ENCODE results near the gene RPL29.

GRCh38 chr3:51974963-51975851 lies 20.5 kb downstream of the RPL29 start, which contains the start of gene ABHD14A:
- no peak for TF ChIP-seq CHCHD3 (CRISPR knock-in tag; IDR thresholded peaks at IDR 0.05)
- TF ChIP-seq ZNF749 (CRISPR knock-in tag; IDR thresholded peaks at IDR 0.05; ENCODE audit: borderline replicate concordance) = no peak
- TF ChIP-seq REST (IDR thresholded peaks at IDR 0.05; ENCODE audit: borderline replicate concordance in 1 of 2, low read depth in 1 of 2, low read length in 2 of 2) = peak in 1 of 2 experiments; percentile 25; a peak in 1 of 4 replicates
- no peak for TF ChIP-seq EP300 (IDR thresholded peaks at IDR 0.05; ENCODE audit: low read depth in 2 of 2, low read length in 2 of 2)
- TF ChIP-seq EP300 (CRISPR knock-in tag; IDR thresholded peaks at IDR 0.05; ENCODE audit: borderline replicate concordance) = no peak
- TF ChIP-seq JUN (CRISPR knock-in tag; IDR thresholded peaks at IDR 0.05) = no peak
- TF ChIP-seq CREB1 (IDR thresholded peaks at IDR 0.05) = no peak
- no peak for TF ChIP-seq CREB1 (CRISPR knock-in tag; IDR thresholded peaks at IDR 0.05)
- peak; percentile 95 for TF ChIP-seq RBFOX2 (IDR thresholded peaks at IDR 0.05; ENCODE audit: low read depth, low read length)
- no peak for TF ChIP-seq MEIS1 (CRISPR knock-in tag; IDR thresholded peaks at IDR 0.05; ENCODE audit: borderline replicate concordance)
- TF ChIP-seq KAT8 (CRISPR knock-in tag; IDR thresholded peaks at IDR 0.05) = no peak
- TF ChIP-seq KDM5A (IDR thresholded peaks at IDR 0.05; ENCODE audit: borderline replicate concordance, low read length) = no peak

Data from HepG2 (cell line).